Measurements from ENCODE around the gene AKT3. TPM values are rescaled to one million over a fixed set of nuclear protein-coding genes. Genes with fewer than 3 reads are reported as not detected.

AKT3 gene
- total and polyA plus RNA-seq, 2 donors (not counting 1 experiment from before 2014, with no cell fraction given), result 37.8 to 42.0 TPM

GRCh38 chr1:243496806-243497205 lies 353.2 kb downstream of the AKT3 start:
- DNase-seq (ENCODE audit: low read depth in 2 of 2), result no peak
- Histone ChIP-seq H3K4me1 (ENCODE audit: control insufficient read depth, extremely low read depth, insufficient read depth, low read length) (peaks cover 8% of the 10 kb centered on the region), H3K27me3 (ENCODE audit: control insufficient read depth, insufficient read depth, low read length) (no peaks in the 10 kb centered on the region), H3K36me3 (ENCODE audit: control insufficient read depth, insufficient read depth, low read length) (peaks cover 7% of the 10 kb centered on the region), H3K27ac (ENCODE audit: insufficient read depth, low read length) (no peak overlapping the region), H3K4me3 (replicated peaks in 1 of 4; ENCODE audit: control extremely low read depth in 1 of 4, insufficient read depth in 1 of 4, low read depth in 3 of 4, low read length in 4 of 4) (no peak overlapping the region), H3K79me2 (ENCODE audit: control insufficient read depth, insufficient read depth, low read length) (no peaks in the 10 kb centered on the region), H3K9me3 (ENCODE audit: control insufficient read depth, insufficient read depth, low read depth, low read length) (no peaks in the 10 kb centered on the region), H2AFZ (ENCODE audit: low read length) (no peak overlapping the region), H3K4me2 (ENCODE audit: extremely low read depth, insufficient read depth, low read length) (no peak overlapping the region), H3K9ac (ENCODE audit: insufficient read depth, low read length) (no peak overlapping the region), H4K20me1 (ENCODE audit: control insufficient read depth, extremely low read depth, insufficient read depth, low read length) (no peaks in the 10 kb centered on the region)
- TF ChIP-seq, protein P1, sequence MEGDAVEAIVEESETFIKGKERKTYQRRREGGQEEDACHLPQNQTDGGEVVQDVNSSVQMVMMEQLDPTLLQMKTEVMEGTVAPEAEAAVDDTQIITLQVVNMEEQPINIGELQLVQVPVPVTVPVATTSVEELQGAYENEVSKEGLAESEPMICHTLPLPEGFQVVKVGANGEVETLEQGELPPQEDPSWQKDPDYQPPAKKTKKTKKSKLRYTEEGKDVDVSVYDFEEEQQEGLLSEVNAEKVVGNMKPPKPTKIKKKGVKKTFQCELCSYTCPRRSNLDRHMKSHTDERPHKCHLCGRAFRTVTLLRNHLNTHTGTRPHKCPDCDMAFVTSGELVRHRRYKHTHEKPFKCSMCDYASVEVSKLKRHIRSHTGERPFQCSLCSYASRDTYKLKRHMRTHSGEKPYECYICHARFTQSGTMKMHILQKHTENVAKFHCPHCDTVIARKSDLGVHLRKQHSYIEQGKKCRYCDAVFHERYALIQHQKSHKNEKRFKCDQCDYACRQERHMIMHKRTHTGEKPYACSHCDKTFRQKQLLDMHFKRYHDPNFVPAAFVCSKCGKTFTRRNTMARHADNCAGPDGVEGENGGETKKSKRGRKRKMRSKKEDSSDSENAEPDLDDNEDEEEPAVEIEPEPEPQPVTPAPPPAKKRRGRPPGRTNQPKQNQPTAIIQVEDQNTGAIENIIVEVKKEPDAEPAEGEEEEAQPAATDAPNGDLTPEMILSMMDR (conservative IDR thresholded peaks at IDR 0.05 in 1 of 2, IDR thresholded peaks at IDR 0.05 in 1 of 2; ENCODE audit: low read depth in 1 of 2, low read length in 2 of 2), result no peak
- TF ChIP-seq EZH2 (IDR thresholded peaks at IDR 0.05; ENCODE audit: low read length, missing control alignments), result no peak

DNA sequence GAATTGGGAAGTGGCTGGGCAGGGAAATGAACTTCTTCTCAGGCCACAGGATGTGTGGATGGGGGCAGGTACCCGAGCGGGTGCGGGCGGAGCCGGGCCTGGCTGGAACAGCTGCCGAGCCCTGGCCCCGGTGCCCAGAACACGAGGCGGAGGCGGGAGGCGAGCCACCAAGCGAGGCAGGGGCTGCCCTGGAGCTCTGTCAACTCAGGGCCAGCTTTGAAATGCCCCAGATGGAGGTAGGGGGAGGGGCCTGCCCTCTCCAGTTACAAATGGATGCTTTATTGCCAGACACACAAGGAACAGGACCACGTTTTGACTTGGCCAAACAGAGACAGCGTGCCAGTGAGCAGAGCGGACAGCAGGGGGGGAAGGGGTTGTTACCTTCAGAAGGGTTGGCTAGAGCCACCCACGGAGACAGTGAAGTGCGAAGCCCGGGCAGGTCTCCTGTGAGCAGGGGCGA lies 353.8 kb downstream of the AKT3 start:
- Histone ChIP-seq H3K9me3 (ENCODE audit: control insufficient read depth, insufficient read depth, low read depth, low read length) (no peaks in the 10 kb centered on the region), H3K36me3 (ENCODE audit: control insufficient read depth, insufficient read depth, low read length) (peaks cover 7% of the 10 kb centered on the region), H2AFZ (ENCODE audit: low read length) (no peak overlapping the region), H3K27ac (ENCODE audit: insufficient read depth, low read length) (no peak overlapping the region), H3K27me3 (ENCODE audit: control insufficient read depth, insufficient read depth, low read length) (no peaks in the 10 kb centered on the region), H4K20me1 (ENCODE audit: control insufficient read depth, extremely low read depth, insufficient read depth, low read length) (no peaks in the 10 kb centered on the region), H3K79me2 (ENCODE audit: control insufficient read depth, insufficient read depth, low read length) (no peaks in the 10 kb centered on the region), H3K4me1 (ENCODE audit: control insufficient read depth, extremely low read depth, insufficient read depth, low read length) (peaks cover 9% of the 10 kb centered on the region), H3K9ac (ENCODE audit: insufficient read depth, low read length) (no peak overlapping the region), H3K4me2 (ENCODE audit: extremely low read depth, insufficient read depth, low read length) (no peak overlapping the region), H3K4me3 (replicated peaks in 1 of 4; ENCODE audit: control extremely low read depth in 1 of 4, insufficient read depth in 1 of 4, low read depth in 3 of 4, low read length in 4 of 4) (no peak overlapping the region)
- DNase-seq (ENCODE audit: low read depth in 2 of 2), result peak in 1 of 2 donors; percentile 25
- TF ChIP-seq, protein P1 (conservative IDR thresholded peaks at IDR 0.05 in 1 of 2, IDR thresholded peaks at IDR 0.05 in 1 of 2; ENCODE audit: low read depth in 1 of 2, low read length in 2 of 2), result no peak
- no peak for TF ChIP-seq EZH2 (IDR thresholded peaks at IDR 0.05; ENCODE audit: low read length, missing control alignments)

DNA sequence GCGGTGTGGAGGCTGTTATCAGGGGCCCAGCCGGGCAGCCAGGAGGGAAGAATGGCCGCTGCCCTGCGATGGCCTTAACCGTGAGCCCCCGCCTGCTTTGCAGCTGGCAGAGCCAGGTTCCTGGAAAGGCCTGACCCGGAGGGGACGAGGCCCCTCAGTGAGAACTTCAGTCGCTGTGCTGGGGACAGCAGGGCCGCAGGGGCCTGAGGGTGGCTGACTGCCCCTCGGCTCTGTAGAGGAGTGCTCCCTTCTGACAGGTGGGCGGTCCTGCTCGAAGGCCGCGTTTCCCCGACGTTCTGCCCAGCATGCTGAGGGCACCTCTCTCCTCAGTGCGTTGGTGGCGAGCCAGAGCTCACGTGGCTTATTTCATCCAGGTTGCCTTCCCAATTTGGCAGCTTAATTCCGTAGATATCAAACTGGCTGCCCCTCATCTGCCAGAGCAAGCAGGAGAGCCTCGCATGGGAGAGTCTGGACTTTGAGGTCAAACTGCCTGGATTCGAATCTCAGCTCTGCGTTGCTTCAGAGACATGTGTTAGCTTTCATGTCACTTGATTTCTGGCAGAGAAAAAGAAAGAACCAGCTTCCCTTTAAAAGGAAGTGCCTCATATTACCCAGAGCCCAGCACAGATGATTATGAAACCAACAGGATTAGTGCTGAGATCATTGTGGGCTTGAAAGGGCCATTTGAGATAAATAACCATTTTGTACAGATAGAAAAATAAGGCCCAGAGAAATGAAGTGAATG lies 354.4 kb downstream of the AKT3 start:
- Histone ChIP-seq H3K27ac (ENCODE audit: insufficient read depth, low read length) (peak overlapping the region; percentile 15), H3K27me3 (ENCODE audit: control insufficient read depth, insufficient read depth, low read length) (no peaks in the 10 kb centered on the region), H2AFZ (ENCODE audit: low read length) (no peak overlapping the region), H4K20me1 (ENCODE audit: control insufficient read depth, extremely low read depth, insufficient read depth, low read length) (no peaks in the 10 kb centered on the region), H3K4me2 (ENCODE audit: extremely low read depth, insufficient read depth, low read length) (peak overlapping the region; percentile 32), H3K79me2 (ENCODE audit: control insufficient read depth, insufficient read depth, low read length) (no peaks in the 10 kb centered on the region), H3K4me3 (replicated peaks in 1 of 4; ENCODE audit: control extremely low read depth in 1 of 4, insufficient read depth in 1 of 4, low read depth in 3 of 4, low read length in 4 of 4) (no peak overlapping the region), H3K4me1 (ENCODE audit: control insufficient read depth, extremely low read depth, insufficient read depth, low read length) (peaks cover 9% of the 10 kb centered on the region), H3K9me3 (ENCODE audit: control insufficient read depth, insufficient read depth, low read depth, low read length) (no peaks in the 10 kb centered on the region), H3K9ac (ENCODE audit: insufficient read depth, low read length) (no peak overlapping the region), H3K36me3 (ENCODE audit: control insufficient read depth, insufficient read depth, low read length) (peaks cover 7% of the 10 kb centered on the region)
- TF ChIP-seq, protein P1 (conservative IDR thresholded peaks at IDR 0.05 in 1 of 2, IDR thresholded peaks at IDR 0.05 in 1 of 2; ENCODE audit: low read depth in 1 of 2, low read length in 2 of 2), result no peak
- no peak for TF ChIP-seq EZH2 (IDR thresholded peaks at IDR 0.05; ENCODE audit: low read length, missing control alignments)
- DNase-seq (ENCODE audit: low read depth in 2 of 2), result peak; percentile 64 to 81

Measured in fibroblast of lung (primary cell).